Activated CD4-positive, CD25-positive, alpha-beta regulatory T cell (primary cell): Measurements from ENCODE around the gene FIBP.
"Not testable (repeated sequence)": the region's sequence is repeated elsewhere in the genome, so short reads cannot be mapped to it uniquely, and the experiment has no call there.

Source experiments
- DNase-seq, 4 experiments: peaks; one replicate each; lab custom pipeline; 2025; lab: John Stamatoyannopoulos, UW

The FIBP gene

GRCh38 chr11:65915101-65915820 is 27.0 kb upstream of the FIBP start:
- no peak for DNase-seq

- DNase-seq: no peak
These were observed 24.6 kb upstream of the FIBP start for GRCh38 chr11:65912845-65913244.

GRCh38 chr11:65911682-65912568 is 23.7 kb upstream of the FIBP start:
- DNase-seq: no peak

GRCh38 chr11:65907878-65908277 is 19.6 kb upstream of the FIBP start:
- DNase-seq: no peak

- no peak for DNase-seq
These were observed 18.3 kb upstream of the FIBP start for GRCh38 chr11:65906602-65907001.

- DNase-seq: no peak
These were observed 15.4 kb upstream of the FIBP start for GRCh38 chr11:65903715-65904114.

- DNase-seq: no peak
These were observed 14.8 kb upstream of the FIBP start for GRCh38 chr11:65903068-65903481.

GRCh38 chr11:65900899-65901180 is 12.6 kb upstream of the FIBP start:
- DNase-seq: no peak

- peak; percentile 84 to 100 (median 86) for DNase-seq
These were observed 12.0 kb upstream of the FIBP start, which contains the start of gene FOSL1 for GRCh38 chr11:65900125-65900898. Gene FOSL1 (minus strand): TSS chr11:65900388. CDS start chr11:65900339, 49 bp downstream.

GRCh38 chr11:65899356-65900124 is 11.3 kb upstream of the FIBP start:
- peak in 2 of 4 experiments; percentile 54 to 63 for DNase-seq

- no peak for DNase-seq
These were observed 10.5 kb upstream of the FIBP start for GRCh38 chr11:65898656-65899355.

- DNase-seq: no peak
These were observed 8.8 kb upstream of the FIBP start for GRCh38 chr11:65897020-65897471.

GRCh38 chr11:65896034-65896999 is 8.0 kb upstream of the FIBP start:
- DNase-seq: no peak

GRCh38 chr11:65895482-65895981 is 7.3 kb upstream of the FIBP start:
- no peak for DNase-seq

GRCh38 chr11:65894034-65894591 is 5.8 kb upstream of the FIBP start:
- DNase-seq: no peak

GRCh38 chr11:65892661-65893317 is 4.5 kb upstream of the FIBP start:
- no peak for DNase-seq

- not testable (repeated sequence) for DNase-seq
These were observed 3.9 kb upstream of the FIBP start for GRCh38 chr11:65892137-65892540.

- no peak for DNase-seq
These were observed 3.2 kb upstream of the FIBP start for GRCh38 chr11:65891219-65892136.
